Sciatic nerve (tissue), 2 donors: ENCODE data around the gene RPS18. TPM values are rescaled to one million over a fixed set of nuclear protein-coding genes. Genes with fewer than 3 reads are reported as not detected.

ENCODE experiments used
- ATAC-seq: fragments of 200-7000 bp; cut with Tn5 transposase; one replicate; pipeline ENCODE4 v1.9.1; 2020; ENCODE audit warnings: mild to moderate bottlenecking, moderate library complexity
- DNase-seq: peaks from one replicate; pipeline ENCODE4 v3.0.0-alpha.2; 2020; ENCODE audit warnings: low spot score
- intact Hi-C: fragments of 100-400 bp; cut with DNase I; formaldehyde crosslinking; loops from one replicate; pipeline ENCODE4 v1.14.2; 2022
- total RNA-seq: library from RNA; stranded (reverse); fragmentation: NEBNext Ultra II Directional; extraction: Animal tissue kit (Norgen Biotek cat#: 25700); gene quantifications from one replicate; pipeline ENCODE4 v1.2.1, GENCODE V29; 2021
- donor health status: DM: no; HTN: no; CAD: no.
- donor health status: DM: no; HTN: no; CAD: no.

RPS18 gene
- total RNA-seq, 1 donor from 2014 or later: 1,733 TPM

DNA sequence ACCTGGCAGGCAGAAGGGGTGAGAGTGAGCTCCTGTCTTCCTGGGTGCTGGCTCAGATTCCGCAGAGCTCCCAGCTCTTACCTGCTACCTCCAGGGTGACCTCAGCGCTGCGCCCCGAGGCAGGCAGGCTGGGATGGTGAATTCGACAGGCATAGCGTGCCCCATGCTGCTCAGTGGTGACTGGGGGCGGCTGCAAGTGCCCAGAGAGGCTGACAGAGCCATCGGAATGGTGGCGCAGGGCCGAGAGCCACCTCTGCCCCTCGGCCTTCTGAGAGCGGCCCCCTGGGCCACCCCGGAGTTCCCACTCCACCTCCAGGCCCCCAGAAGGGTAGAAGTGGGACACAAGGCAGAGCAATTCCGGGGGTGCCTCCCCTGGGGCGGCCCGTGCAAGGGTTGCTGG, 32.3 kb downstream of the RPS18 start:
- ATAC-seq (no peak), DNase-seq (no peak)
- intact Hi-C loops: no loop called here

GRCh38 chr6:33305052-33305451, 33.2 kb downstream of the RPS18 start:
- DNase-seq (no peak), ATAC-seq (no peak)
- intact Hi-C loops: no loop called here

GRCh38 chr6:33306356-33306755, 34.5 kb downstream of the RPS18 start:
- intact Hi-C loops: no loop called here
- ATAC-seq (no peak), DNase-seq (no peak)

DNA sequence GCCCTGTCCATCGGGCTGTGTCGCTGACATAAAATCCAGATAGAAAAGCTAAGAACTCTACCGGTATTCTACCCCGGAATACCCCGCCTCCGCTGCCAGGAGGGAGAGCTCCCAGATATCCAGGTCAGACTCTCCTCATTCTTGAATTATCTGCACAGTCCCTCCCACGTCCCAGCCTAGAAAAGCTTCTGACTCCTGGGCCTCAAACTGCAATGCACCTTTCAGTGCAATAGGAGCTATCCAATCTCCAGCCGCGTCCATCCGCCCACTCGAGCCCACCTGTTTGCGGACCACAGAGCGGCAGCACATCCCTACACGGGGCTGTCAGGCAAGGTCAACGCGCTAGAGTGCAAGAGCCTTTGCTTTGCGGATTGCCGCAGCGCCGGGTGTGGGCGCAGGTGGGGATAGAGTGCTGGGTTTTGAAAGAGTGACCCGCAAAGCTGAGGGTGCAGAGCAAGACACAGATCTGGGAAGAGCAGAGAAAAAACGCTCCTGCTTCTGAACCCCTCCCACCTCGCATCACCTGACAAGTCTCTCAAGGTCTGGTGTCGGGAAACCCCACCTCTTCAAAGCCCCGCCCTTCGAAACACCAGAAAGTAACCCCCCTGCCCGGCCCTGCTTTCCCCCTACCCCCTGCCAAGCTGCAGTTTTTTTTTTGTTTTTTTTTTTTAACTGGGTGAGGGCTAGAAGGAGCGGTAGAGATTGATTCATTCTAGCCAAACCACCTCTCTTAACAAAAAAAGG, 40.7 kb downstream of the RPS18 start:
- ATAC-seq: peak; percentile 39
- DNase-seq: no peak
- intact Hi-C loops: no loop called here

GRCh38 chr6:33313105-33313708, 41.3 kb downstream of the RPS18 start:
- intact Hi-C loops: no loop called here
- peak; percentile 79 for DNase-seq
- ATAC-seq: peak; percentile 13

GRCh38 chr6:33313709-33314514, 42.0 kb downstream of the RPS18 start, which contains the start of gene TAPBP:
Gene TAPBP (minus strand): TSS chr6:33314078. CDS start chr6:33314041, 37 bp downstream.
- ATAC-seq (peak; percentile 45), DNase-seq (peak; percentile 78)
- intact Hi-C loops: no loop called here

- peak; percentile 56 for ATAC-seq
- intact Hi-C loops: no loop called here
- DNase-seq: peak; percentile 75
Measured at GRCh38 chr6:33314515-33314942, 42.7 kb downstream of the RPS18 start.

- DNase-seq (peak; percentile 81), ATAC-seq (peak; percentile 1)
- intact Hi-C loops: no loop called here
Measured at GRCh38 chr6:33314943-33315792, 43.3 kb downstream of the RPS18 start.

DNA sequence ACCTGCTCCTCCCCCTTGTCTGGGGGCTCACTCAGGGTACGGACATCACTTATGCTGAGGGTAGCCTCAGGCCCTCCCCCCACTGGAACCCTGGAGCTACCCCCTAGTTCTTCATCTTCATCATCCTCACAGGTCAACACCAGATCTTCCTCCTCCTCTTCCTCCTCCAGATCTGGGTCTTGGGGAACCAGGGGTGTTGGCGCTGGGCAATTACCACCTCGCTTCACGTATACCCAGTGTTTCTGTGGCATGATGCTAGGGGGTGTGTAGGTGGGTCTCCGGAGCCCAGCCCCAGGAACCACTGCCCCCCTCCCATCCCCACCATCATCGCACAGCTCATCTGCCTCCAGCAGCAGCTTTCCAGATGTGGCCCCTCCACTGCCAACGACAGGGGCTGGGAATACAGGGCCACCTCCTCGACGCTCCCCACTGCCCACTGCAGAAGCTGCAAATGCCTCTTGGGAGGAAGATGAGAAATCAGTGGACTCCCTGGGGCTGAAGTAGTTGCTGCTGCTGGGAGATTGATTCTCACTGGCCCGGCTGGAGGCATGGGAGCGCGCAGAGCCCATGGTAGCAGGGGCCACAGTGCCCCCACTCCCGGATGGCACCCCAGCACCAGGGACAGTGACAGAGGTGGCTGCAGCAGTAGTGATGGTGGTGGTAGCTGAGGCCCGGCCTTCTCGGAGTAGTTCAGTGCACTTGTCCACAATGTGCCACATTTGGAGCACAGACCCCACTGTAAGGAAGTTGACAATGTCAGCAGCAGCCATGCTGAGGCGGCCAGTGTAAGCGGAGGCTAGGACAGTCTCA, 44.1 kb downstream of the RPS18 start:
- no peak for DNase-seq
- no peak for ATAC-seq
- intact Hi-C loops: no loop called here

DNA sequence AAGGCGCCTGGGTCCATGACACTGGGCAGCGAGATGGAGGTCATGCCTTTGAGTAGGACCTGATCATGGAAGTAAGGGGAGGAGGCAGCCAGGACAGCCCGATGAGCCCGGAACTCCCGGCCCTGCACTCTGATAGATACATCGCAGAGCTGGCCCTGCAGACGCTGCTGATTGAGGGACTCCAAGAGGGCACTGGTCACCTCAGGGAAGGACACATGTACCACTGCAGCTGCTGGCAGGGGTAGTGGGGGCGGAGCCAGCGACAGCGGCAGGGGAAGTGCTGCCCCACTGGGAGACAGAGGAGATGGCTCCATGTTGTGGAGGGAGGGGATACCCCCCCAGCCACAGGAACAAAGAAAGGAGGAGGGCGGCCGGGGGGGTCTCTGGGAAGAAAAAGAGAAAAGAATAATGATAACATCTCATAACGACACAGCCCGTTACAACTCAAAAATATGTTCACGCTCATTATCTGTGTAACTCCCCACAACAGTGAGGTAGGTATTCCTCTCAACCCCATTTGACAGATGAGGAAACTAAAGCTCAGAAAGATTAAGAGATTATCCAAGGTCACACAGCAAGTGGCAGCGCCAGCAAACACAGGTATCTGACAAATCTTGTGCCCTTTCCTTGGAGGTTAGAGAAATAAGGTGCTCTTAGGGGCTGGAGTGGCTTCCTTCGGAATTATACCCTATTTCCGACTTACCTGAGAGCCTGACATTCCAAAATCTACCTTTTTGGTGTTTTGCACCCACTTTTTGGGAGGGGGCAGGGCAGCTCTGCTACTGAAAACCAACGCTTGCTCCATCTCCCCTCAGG, 44.9 kb downstream of the RPS18 start:
- ATAC-seq (no peak), DNase-seq (no peak)
- intact Hi-C loops: no loop called here

DNA sequence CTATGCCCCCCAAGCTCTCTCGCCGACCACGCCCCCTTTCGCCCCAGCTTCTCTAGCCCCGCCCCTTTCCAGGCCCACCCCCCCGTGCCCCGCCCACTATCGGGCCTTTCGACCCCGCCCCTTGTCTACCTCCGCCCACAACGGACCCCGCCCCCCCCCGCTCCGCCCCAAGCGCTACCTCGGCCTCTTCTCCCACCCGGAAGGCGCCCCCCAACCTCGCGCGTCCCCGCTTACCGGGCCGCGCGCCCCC, 45.5 kb downstream of the RPS18 start:
- DNase-seq (peak; percentile 87), ATAC-seq (peak; percentile 0)
- intact Hi-C loops: no loop called here

DNA sequence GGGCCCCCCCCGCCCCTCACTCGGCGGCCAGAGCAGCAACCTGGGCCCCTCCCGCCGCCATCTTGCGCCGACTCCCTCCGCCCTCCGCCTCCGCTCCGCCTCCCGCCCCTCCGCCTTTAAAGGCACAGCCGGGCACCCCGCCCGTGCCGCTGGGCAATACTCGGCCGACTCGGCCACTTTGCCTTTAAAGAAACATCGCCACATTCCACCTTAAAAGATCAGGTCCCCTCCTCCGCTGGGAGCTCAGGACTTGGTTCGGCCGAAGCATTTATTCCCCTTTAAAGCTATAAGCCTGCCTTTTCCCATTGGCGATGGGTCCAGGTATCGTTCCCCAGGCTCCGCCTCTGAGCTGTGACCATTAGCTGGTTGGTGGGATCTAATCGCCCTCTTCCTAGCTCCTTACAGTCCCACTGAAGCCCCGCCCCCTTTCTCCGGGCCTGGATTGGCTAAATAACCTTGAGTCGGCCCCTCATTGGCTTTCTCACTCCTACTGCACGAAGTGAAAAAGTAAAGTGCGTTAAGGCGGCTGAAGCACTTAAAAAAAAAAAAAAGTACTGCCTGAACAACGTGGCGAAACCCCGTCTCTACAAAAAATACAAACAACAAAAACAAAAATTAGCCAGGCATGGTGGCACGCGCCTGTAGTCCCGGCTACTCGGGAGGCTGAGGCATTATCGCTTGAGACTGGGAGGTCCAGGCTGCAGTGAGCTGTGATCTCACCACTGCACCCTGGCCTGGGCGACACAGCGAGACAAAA, 46.0 kb downstream of the RPS18 start, which contains the start of gene ZBTB22:
TSS of gene ZBTB22 (minus strand) at position 76 of the 757 bp plus-strand sequence. CDS start 828 bp downstream, outside the sequence.
- intact Hi-C loops: no loop called here
- DNase-seq (peak; percentile 99), ATAC-seq (peak; percentile 83)

- ATAC-seq: no peak
- no peak for DNase-seq
- intact Hi-C loops: no loop called here
Measured at GRCh38 chr6:33318426-33319073, 46.7 kb downstream of the RPS18 start.

DNA sequence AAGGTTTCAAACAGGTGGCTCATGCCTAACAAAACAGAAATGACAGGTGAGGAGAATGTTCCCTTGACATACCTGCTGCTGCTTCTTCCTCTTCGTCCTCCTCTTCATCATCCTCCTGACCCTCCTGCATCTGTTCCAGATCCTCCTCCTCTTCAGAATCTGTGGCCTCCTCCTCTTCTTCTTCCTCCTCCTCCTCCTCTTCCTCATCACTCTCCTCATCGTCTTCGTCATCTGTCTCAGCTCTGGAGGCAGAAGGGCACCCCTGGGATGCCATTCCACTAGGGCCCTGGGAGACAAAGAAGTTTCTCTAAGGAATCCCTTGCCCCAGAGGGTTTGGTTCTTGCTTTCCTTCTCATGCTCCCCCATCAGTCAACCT, 48.1 kb downstream of the RPS18 start:
- intact Hi-C loops: no loop called here
- ATAC-seq (no peak), DNase-seq (no peak)

DNA sequence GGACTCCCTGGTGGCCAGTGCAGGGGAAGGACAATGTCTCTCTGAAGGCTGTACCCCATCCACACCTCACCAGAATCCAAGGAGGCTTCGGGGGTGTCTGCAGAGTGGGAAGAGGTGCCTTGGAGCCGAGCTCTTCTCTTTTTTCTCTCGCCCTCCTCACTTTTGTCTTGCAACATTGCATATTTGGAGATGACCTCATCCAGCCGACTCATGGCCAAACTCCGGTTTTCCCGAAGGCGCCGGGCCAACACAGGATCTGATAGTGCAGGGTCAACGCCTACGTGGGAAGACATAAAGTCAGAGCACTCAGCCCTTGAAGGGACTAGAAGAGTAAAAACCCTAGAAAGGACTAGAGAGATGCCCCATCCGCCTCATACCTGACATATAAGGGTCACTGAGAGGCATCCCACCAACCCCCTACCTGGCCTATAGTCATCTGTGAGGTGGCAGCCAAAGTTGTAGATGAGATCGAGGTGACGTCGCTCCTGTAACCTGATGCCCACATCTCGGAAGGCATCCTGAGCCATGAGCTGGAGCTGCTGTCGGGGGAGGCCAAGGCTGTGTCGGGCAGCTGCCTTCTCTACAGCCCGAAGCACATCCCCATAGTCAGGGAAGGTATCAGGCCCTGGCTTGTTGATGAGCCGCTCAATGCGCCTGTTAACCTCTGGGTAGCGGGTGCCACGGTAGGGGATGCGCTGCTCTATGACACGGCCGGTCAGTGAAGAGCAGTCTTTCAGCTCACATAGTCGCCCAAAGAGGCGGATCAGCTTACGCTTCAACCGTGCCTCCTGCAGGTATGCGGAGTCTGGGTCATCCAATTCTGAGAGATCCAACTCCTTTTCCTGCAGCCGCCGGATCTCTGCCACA, 48.7 kb downstream of the RPS18 start:
- intact Hi-C loops: no loop called here
- ATAC-seq (no peak), DNase-seq (peak; percentile 73)
